HepG2 (cell line): ENCODE measurements around the gene PACC1. TPM values are rescaled to one million over a fixed set of nuclear protein-coding genes. Genes with fewer than 3 reads are reported as not detected.

Source experiments
- ETV6 ChIP-seq: sonication (generic); formaldehyde crosslinking; conservative IDR thresholded peaks from 2 replicates; pipeline ENCODE4 v1.4.0; 2020; ENCODE audit warnings: missing genetic modification reagents
- FOXO4 ChIP-seq: sonication (generic); formaldehyde crosslinking; conservative IDR thresholded peaks from 2 replicates; pipeline ENCODE4 v1.8.1; 2023; ENCODE audit warnings: missing genetic modification reagents
- HOXA5 ChIP-seq: sonication (generic); formaldehyde crosslinking; IDR thresholded peaks from 2 replicates; pipeline ENCODE4 v1.4.0; 2020; ENCODE audit warnings: missing genetic modification reagents
- MYNN ChIP-seq: sonication (generic); formaldehyde crosslinking; IDR thresholded peaks from 2 replicates; pipeline ENCODE4 v1.4.0; 2020; ENCODE audit warnings: mild to moderate bottlenecking, low read depth, missing genetic modification reagents
- NFKB2 ChIP-seq: sonication (generic); formaldehyde crosslinking; IDR thresholded peaks from 2 replicates; pipeline ENCODE4 v1.4.0; 2020; ENCODE audit warnings: missing genetic modification reagents, borderline replicate concordance
- RELA ChIP-seq: sonication (generic); formaldehyde crosslinking; IDR thresholded peaks from 2 replicates; pipeline ENCODE4 v1.4.0; 2020; ENCODE audit warnings: missing genetic modification reagents
- SKI ChIP-seq: fragments of 450-650 bp; IDR thresholded peaks from one replicate; pipeline ENCODE4 v1.6.1; 2018; ENCODE audit warnings: mild to moderate bottlenecking; ENCODE audit not compliant: partially characterized antibody
- THAP8 ChIP-seq: sonication (generic); formaldehyde crosslinking; IDR thresholded peaks from 2 replicates; pipeline ENCODE4 v1.5.1; 2020; ENCODE audit warnings: missing genetic modification reagents, mild to moderate bottlenecking, borderline replicate concordance
- TOPORS ChIP-seq: sonication (generic); formaldehyde crosslinking; IDR thresholded peaks from 2 replicates; pipeline ENCODE4 v1.8.0; 2023; ENCODE audit warnings: mild to moderate bottlenecking, missing genetic modification reagents
- XRCC5 ChIP-seq: fragments of 200-400 bp; formaldehyde crosslinking; optimal IDR thresholded peaks from 2 replicates; pipeline ENCODE3; 2017; ENCODE audit warnings: mild to moderate bottlenecking, low read length
- ZFP82 ChIP-seq: sonication (generic); formaldehyde crosslinking; IDR thresholded peaks from 2 replicates; pipeline ENCODE4 v1.5.1; 2020; ENCODE audit warnings: mild to moderate bottlenecking, missing genetic modification reagents, borderline replicate concordance
- ZNF136 ChIP-seq: sonication (generic); formaldehyde crosslinking; IDR thresholded peaks from 2 replicates; pipeline ENCODE4 v1.8.1; 2022; ENCODE audit warnings: low read depth, mild to moderate bottlenecking, moderate library complexity, missing genetic modification reagents
- ZNF20 ChIP-seq: sonication (generic); formaldehyde crosslinking; IDR thresholded peaks from 2 replicates; pipeline ENCODE4 v1.4.0; 2020; ENCODE audit warnings: mild to moderate bottlenecking, moderate library complexity, missing genetic modification reagents
- ZNF225 ChIP-seq: sonication (generic); formaldehyde crosslinking; IDR thresholded peaks from 2 replicates; pipeline ENCODE4 v1.4.0; 2020; ENCODE audit warnings: mild to moderate bottlenecking, missing genetic modification reagents
- ZNF367 ChIP-seq: sonication (generic); formaldehyde crosslinking; IDR thresholded peaks from 2 replicates; pipeline ENCODE4 v1.4.0; 2020; ENCODE audit warnings: missing genetic modification reagents, borderline replicate concordance
- ZNF546 ChIP-seq: sonication (generic); formaldehyde crosslinking; conservative IDR thresholded peaks from 2 replicates; pipeline ENCODE4 v1.8.1; 2023; ENCODE audit warnings: mild to moderate bottlenecking, missing genetic modification reagents
- ZNF552 ChIP-seq: sonication (generic); formaldehyde crosslinking; IDR thresholded peaks from 2 replicates; pipeline ENCODE4 v1.9.0; 2022; ENCODE audit warnings: missing genetic modification reagents, mild to moderate bottlenecking, borderline replicate concordance
- ZNF619 ChIP-seq: sonication (generic); formaldehyde crosslinking; IDR thresholded peaks from 2 replicates; pipeline ENCODE4 v1.4.0; 2020; ENCODE audit warnings: mild to moderate bottlenecking, missing genetic modification reagents
- ZNF737 ChIP-seq: sonication (generic); formaldehyde crosslinking; IDR thresholded peaks from 2 replicates; pipeline ENCODE4 v1.5.0; 2020; ENCODE audit warnings: missing genetic modification reagents, mild to moderate bottlenecking, borderline replicate concordance
- ZNF747 ChIP-seq: sonication (generic); formaldehyde crosslinking; IDR thresholded peaks from 2 replicates; pipeline ENCODE4 v1.8.1; 2023; ENCODE audit warnings: missing genetic modification reagents, mild to moderate bottlenecking, borderline replicate concordance
- ZNF75D ChIP-seq: sonication (generic); formaldehyde crosslinking; IDR thresholded peaks from 2 replicates; pipeline ENCODE4 v1.8.1; 2023; ENCODE audit warnings: missing genetic modification reagents, mild to moderate bottlenecking, borderline replicate concordance
- ZSCAN25 ChIP-seq: sonication (generic); formaldehyde crosslinking; IDR thresholded peaks from 2 replicates; pipeline ENCODE4 v1.8.0; 2022; ENCODE audit warnings: mild to moderate bottlenecking, missing genetic modification reagents
- polyA plus RNA-seq, 8 experiments: library from polyadenylated mRNA; depleted of rRNA in 3 of 8; stranded (reverse) in 7 of 8; unstranded in 1 of 8; fragments of >200 nt; fragmentation: Illumina TruSeq in 4 of 8; extraction: Trizol in 4 of 8; gene quantifications; 2 replicates each; pipeline versions ENCODE4 v1.2.1 to v1.2.3, GENCODE V29; 2011 to 2016; ENCODE audit warnings: low read depth in 4 of 8, missing spikeins in 1 of 8, mixed read lengths in 1 of 8; ENCODE audit not compliant: insufficient read depth in 1 of 8
- total RNA-seq, 5 experiments: library from RNA; depleted of rRNA; stranded (reverse); fragments of >200 nt; fragmentation: Illumina TruSeq; extraction: Trizol; gene quantifications; 2 replicates each; pipeline ENCODE4 v1.2.3, GENCODE V29; 2016; ENCODE audit warnings: low read depth in 1 of 5
- TF ChIP-seq, protein P1 (sequence below): sonication (generic); formaldehyde crosslinking; IDR thresholded peaks from 2 replicates; pipeline ENCODE4 v1.5.1; 2020; ENCODE audit warnings: mild to moderate bottlenecking, missing genetic modification reagents, moderate library complexity
- TF ChIP-seq, protein P2 (sequence below): sonication (generic); formaldehyde crosslinking; IDR thresholded peaks from 2 replicates; pipeline ENCODE4 v1.5.0; 2020; ENCODE audit warnings: mild to moderate bottlenecking, missing genetic modification reagents
- TF ChIP-seq, protein P3 (sequence below): sonication (generic); formaldehyde crosslinking; IDR thresholded peaks from 2 replicates; pipeline ENCODE4 v1.8.1; 2023; ENCODE audit warnings: mild to moderate bottlenecking, inconsistent platforms, moderate library complexity, missing genetic modification reagents, borderline replicate concordance

The PACC1 gene
- total and polyA plus RNA-seq, 2 of the 13 experiments (the other 11 are each of a cell fraction or from before 2014, with no cell fraction given) = 9.4 to 10.7 TPM

DNA sequence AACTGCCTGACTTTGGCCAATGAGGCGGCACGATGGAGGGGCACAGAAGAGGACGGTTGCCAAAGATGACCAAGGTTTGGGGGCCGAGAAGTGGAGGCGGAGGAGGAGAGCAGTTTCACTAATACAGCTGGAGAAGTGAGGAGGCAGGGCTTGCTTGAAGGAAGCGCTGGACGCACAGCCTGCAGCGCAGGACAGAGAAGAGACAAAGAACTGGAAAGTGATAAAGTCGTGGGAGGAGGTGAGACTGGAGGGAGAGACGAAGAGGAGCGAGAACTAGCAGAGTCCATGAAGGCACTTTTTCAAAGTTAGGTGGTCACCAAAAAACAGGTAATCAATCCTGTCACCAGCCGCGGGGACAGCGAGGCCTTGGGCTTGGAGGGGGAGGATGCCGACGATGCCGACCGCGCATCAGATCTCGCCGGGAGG, 771 bp downstream of the PACC1 start (continued):
- TF ChIP-seq ZNF20 (CRISPR knock-in tag) = no peak; the same call in 1 of the 2 replicates
- no peak for TF ChIP-seq ZNF367 (CRISPR knock-in tag)
- TF ChIP-seq XRCC5 = no peak
- no peak for TF ChIP-seq ZNF737 (CRISPR knock-in tag)
- TF ChIP-seq NFKB2 = 0 out of 2 replicates have a peak, but pooled peaks have one; percentile 4
- TF ChIP-seq, protein P1, sequence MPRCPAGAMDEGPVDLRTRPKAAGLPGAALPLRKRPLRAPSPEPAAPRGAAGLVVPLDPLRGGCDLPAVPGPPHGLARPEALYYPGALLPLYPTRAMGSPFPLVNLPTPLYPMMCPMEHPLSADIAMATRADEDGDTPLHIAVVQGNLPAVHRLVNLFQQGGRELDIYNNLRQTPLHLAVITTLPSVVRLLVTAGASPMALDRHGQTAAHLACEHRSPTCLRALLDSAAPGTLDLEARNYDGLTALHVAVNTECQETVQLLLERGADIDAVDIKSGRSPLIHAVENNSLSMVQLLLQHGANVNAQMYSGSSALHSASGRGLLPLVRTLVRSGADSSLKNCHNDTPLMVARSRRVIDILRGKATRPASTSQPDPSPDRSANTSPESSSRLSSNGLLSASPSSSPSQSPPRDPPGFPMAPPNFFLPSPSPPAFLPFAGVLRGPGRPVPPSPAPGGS (CRISPR knock-in tag) = no peak
- no peak for TF ChIP-seq ZNF75D (CRISPR knock-in tag)
- no peak for TF ChIP-seq RELA (CRISPR knock-in tag)
- TF ChIP-seq, protein P2, sequence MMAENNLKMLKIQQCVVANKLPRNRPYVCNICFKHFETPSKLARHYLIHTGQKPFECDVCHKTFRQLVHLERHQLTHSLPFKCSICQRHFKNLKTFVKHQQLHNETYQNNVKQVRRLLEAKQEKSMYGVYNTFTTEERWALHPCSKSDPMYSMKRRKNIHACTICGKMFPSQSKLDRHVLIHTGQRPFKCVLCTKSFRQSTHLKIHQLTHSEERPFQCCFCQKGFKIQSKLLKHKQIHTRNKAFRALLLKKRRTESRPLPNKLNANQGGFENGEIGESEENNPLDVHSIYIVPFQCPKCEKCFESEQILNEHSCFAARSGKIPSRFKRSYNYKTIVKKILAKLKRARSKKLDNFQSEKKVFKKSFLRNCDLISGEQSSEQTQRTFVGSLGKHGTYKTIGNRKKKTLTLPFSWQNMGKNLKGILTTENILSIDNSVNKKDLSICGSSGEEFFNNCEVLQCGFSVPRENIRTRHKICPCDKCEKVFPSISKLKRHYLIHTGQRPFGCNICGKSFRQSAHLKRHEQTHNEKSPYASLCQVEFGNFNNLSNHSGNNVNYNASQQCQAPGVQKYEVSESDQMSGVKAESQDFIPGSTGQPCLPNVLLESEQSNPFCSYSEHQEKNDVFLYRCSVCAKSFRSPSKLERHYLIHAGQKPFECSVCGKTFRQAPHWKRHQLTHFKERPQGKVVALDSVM (CRISPR knock-in tag) = no peak
- TF ChIP-seq ETV6 = no peak
- TF ChIP-seq ZNF136 (CRISPR knock-in tag) = no peak
- TF ChIP-seq ZNF619 (CRISPR knock-in tag) = 0 out of 2 replicates have a peak, but pooled peaks have one; percentile 17
- TF ChIP-seq MYNN (CRISPR knock-in tag) = no peak
- TF ChIP-seq ZFP82 = peak; percentile 20; the same call in 1 of the 2 replicates
- TF ChIP-seq HOXA5 (CRISPR knock-in tag) = no peak
- TF ChIP-seq SKI = no peak
- TF ChIP-seq THAP8 (CRISPR knock-in tag) = no peak
- TF ChIP-seq FOXO4 (CRISPR knock-in tag) = 0 out of 2 replicates have a peak, but pooled peaks have one; percentile 71
- TF ChIP-seq, protein P3, sequence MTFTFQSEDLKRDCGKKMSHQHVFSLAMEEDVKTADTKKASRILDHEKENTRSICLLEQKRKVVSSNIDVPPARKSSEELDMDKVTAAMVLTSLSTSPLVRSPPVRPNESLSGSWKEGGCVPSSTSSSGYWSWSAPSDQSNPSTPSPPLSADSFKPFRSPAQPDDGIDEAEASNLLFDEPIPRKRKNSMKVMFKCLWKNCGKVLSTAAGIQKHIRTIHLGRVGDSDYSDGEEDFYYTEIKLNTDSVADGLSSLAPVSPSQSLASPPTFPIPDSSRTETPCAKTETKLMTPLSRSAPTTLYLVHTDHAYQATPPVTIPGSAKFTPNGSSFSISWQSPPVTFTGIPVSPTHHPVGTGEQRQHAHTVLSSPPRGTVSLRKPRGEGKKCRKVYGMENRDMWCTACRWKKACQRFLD (CRISPR knock-in tag) = no peak
- no peak for TF ChIP-seq ZNF546 (CRISPR knock-in tag)
- TF ChIP-seq ZNF225 (CRISPR knock-in tag) = peak; percentile 6; the same call in 1 of the 2 replicates
- no peak for TF ChIP-seq TOPORS (CRISPR knock-in tag)
- no peak for TF ChIP-seq ZSCAN25 (CRISPR knock-in tag)
- no peak for TF ChIP-seq ZNF552
- TF ChIP-seq ZNF747 (CRISPR knock-in tag) = no peak
